GM23338 (cell line): ENCODE results near the gene ITGAV. TPM values are rescaled to one million over a fixed set of nuclear protein-coding genes. Genes with fewer than 3 reads are reported as not detected.

Source experiments
- ATAC-seq: fragments of 200-7000 bp; cut with Tn5 transposase; 3 replicates; pipeline ENCODE4 v1.9.1; 2020
- DNase-seq: peaks from one replicate; pipeline ENCODE4 v3.0.0-alpha.2; 2015; ENCODE audit warnings: low spot score
- H2AFZ ChIP-seq: fragments of 200-600 bp; sonication (generic); 2 replicates; pipeline ENCODE4 v1.8.0; 2016; ENCODE audit warnings: antibody characterized with exemption, mild to moderate bottlenecking, moderate library complexity
- H3F3A ChIP-seq: fragments of 200-600 bp; sonication (generic); replicated peaks from 2 replicates; pipeline ENCODE4 v1.8.0; 2017; ENCODE audit warnings: antibody characterized with exemption, mixed run types, low read depth
- H3K27ac ChIP-seq: fragments of 200-600 bp; sonication (generic); 2 replicates; pipeline ENCODE4 v1.6.1; 2016; ENCODE audit warnings: low read depth
- H3K27me3 ChIP-seq: fragments of 200-600 bp; sonication (generic); 2 replicates; pipeline ENCODE4 v1.8.0; 2016; ENCODE audit warnings: mild to moderate bottlenecking, mixed run types, moderate library complexity; ENCODE audit not compliant: insufficient read depth
- H3K36me3 ChIP-seq: fragments of 200-600 bp; sonication (generic); 2 replicates; pipeline ENCODE4 v1.8.0; 2016; ENCODE audit warnings: mild to moderate bottlenecking; ENCODE audit not compliant: insufficient read depth
- H3K4me1 ChIP-seq: fragments of 200-600 bp; sonication (generic); 2 replicates; pipeline ENCODE4 v1.8.0; 2016; ENCODE audit warnings: mild to moderate bottlenecking, moderate library complexity; ENCODE audit not compliant: insufficient read depth
- H3K4me2 ChIP-seq: fragments of 200-600 bp; sonication (generic); 2 replicates; pipeline ENCODE4 v1.7.1; 2017; ENCODE audit warnings: mixed run types
- H3K4me3 ChIP-seq: fragments of 200-600 bp; sonication (generic); 2 replicates; pipeline ENCODE4 v1.6.1; 2016; ENCODE audit warnings: mixed run types
- H3K79me2 ChIP-seq: fragments of 200-600 bp; sonication (generic); replicated peaks from 2 replicates; pipeline ENCODE4 v1.8.0; 2017; ENCODE audit warnings: mild to moderate bottlenecking; ENCODE audit not compliant: insufficient read depth
- H3K9me2 ChIP-seq: fragments of 200-600 bp; sonication (generic); 2 replicates; pipeline ENCODE4 v1.8.0; 2017; ENCODE audit not compliant: insufficient read depth
- H4K20me1 ChIP-seq: fragments of 200-600 bp; sonication (generic); replicated peaks from 2 replicates; pipeline ENCODE4 v1.8.0; 2017; ENCODE audit warnings: mild to moderate bottlenecking; ENCODE audit not compliant: insufficient read depth
- H3K27ac Mint-ChIP-seq: 2 replicates; pipeline ENCODE4 v1.8.0; 2020; ENCODE audit warnings: inconsistent platforms, mild to moderate bottlenecking, moderate library complexity, mixed read lengths
- H3K27me3 Mint-ChIP-seq: 3 replicates; pipeline ENCODE4 v1.8.0; 2022; ENCODE audit warnings: low read depth, mild to moderate bottlenecking, moderate library complexity, mixed read lengths, inconsistent platforms; ENCODE audit not compliant: insufficient read depth, poor library complexity
- H3K36me3 Mint-ChIP-seq: 3 replicates; pipeline ENCODE4 v1.8.0; 2021; ENCODE audit warnings: low read depth, mild to moderate bottlenecking, inconsistent platforms, moderate library complexity, mixed read lengths
- H3K4me1 Mint-ChIP-seq: 3 replicates; pipeline ENCODE4 v1.8.0; 2020; ENCODE audit warnings: mild to moderate bottlenecking, inconsistent platforms, mixed read lengths
- H3K4me3 Mint-ChIP-seq: 3 replicates; pipeline ENCODE4 v1.8.0; 2021; ENCODE audit warnings: moderate library complexity, mild to moderate bottlenecking, inconsistent platforms, mixed read lengths
- H3K9me3 Mint-ChIP-seq: 3 replicates; pipeline ENCODE4 v1.8.0; 2020; ENCODE audit warnings: moderate library complexity, mild to moderate bottlenecking, inconsistent platforms, mixed read lengths
- CREB1 ChIP-seq: fragments of 250-450 bp; sonication (Bioruptor Pico); IDR thresholded peaks from 2 replicates; pipeline ENCODE4 v1.5.0; 2020; ENCODE audit warnings: low read depth, mild to moderate bottlenecking, moderate library complexity
- CTCF ChIP-seq, 2 experiments: fragments of 200-600 bp in 1 of 2; sonication (generic) in 1 of 2; conservative IDR thresholded peaks; 2 replicates each; pipeline versions ENCODE4 v1.5.1 to v1.6.1; 2016 to 2017; ENCODE audit warnings: antibody characterized with exemption in 2 of 2, low read depth in 2 of 2, mild to moderate bottlenecking in 2 of 2, moderate library complexity in 1 of 2
- ETS1 ChIP-seq: IDR thresholded peaks from 2 replicates; pipeline ENCODE4 v1.6.1; 2016; ENCODE audit warnings: antibody characterized with exemption
- EZH2 ChIP-seq: fragments of 200-600 bp; sonication (generic); IDR thresholded peaks from one replicate; pipeline ENCODE4 v1.8.0; 2017; ENCODE audit warnings: antibody characterized with exemption, mild to moderate bottlenecking, low read depth; ENCODE audit not compliant: unreplicated experiment
- EZH2phosphoT487 ChIP-seq: fragments of 200-600 bp; sonication (generic); IDR thresholded peaks from one replicate; pipeline ENCODE4 v1.8.1; 2018; ENCODE audit warnings: antibody characterized with exemption; ENCODE audit not compliant: unreplicated experiment
- JUNB ChIP-seq: IDR thresholded peaks from one replicate; pipeline ENCODE4 v1.6.1; 2016; ENCODE audit warnings: antibody characterized with exemption; ENCODE audit not compliant: unreplicated experiment
- NANOG ChIP-seq: IDR thresholded peaks from 2 replicates; pipeline ENCODE4 v1.6.1; 2016; ENCODE audit warnings: antibody characterized with exemption, borderline replicate concordance
- POLR2AphosphoS5 ChIP-seq: IDR thresholded peaks from 2 replicates; pipeline ENCODE4 v1.6.1; 2016; ENCODE audit warnings: antibody characterized with exemption, low read depth
- REST ChIP-seq: IDR thresholded peaks from one replicate; pipeline ENCODE4 v1.6.1; 2018; ENCODE audit warnings: antibody characterized with exemption; ENCODE audit not compliant: unreplicated experiment
- STAT1 ChIP-seq: IDR thresholded peaks from one replicate; pipeline ENCODE4 v1.6.1; 2016; ENCODE audit warnings: antibody characterized with exemption; ENCODE audit not compliant: unreplicated experiment
- ZNF114 ChIP-seq: fragments of 250-450 bp; sonication (Bioruptor Pico); IDR thresholded peaks from 2 replicates; pipeline ENCODE4 v1.5.0; 2020; ENCODE audit warnings: mild to moderate bottlenecking, moderate library complexity
- ZNF331 ChIP-seq: fragments of 250-450 bp; sonication (Bioruptor Pico); IDR thresholded peaks from 2 replicates; pipeline ENCODE4 v1.5.0; 2020; ENCODE audit warnings: low read depth, mild to moderate bottlenecking, moderate library complexity
- ZNF462 ChIP-seq: fragments of 250-450 bp; sonication (Bioruptor Pico); IDR thresholded peaks from 2 replicates; pipeline ENCODE4 v1.5.0; 2020; ENCODE audit warnings: mild to moderate bottlenecking, moderate library complexity
- polyA plus RNA-seq: library from polyadenylated mRNA; unstranded; fragments of >200 nt; fragmentation: Nextera tagmentation; extraction: Ambion mirVana; gene quantifications from 2 replicates; pipeline ENCODE4 v1.2.1, GENCODE V29; 2016
- total RNA-seq: library from RNA; depleted of rRNA; stranded (reverse); fragments of >200 nt; shearing (Covaris generic); gene quantifications from 2 replicates; pipeline ENCODE4 v1.2.3, GENCODE V29; 2014

Gene ITGAV
- total and polyA plus RNA-seq, 2 experiments from 2014 or later = 9.1 to 56.5 TPM

GRCh38 chr2:186709529-186710450, 119.9 kb downstream of the ITGAV start:
- Histone ChIP-seq H3K27ac (no peak overlapping the region), H3K79me2 (peaks cover 5% of the 10 kb centered on the region; the same call in 1 of the 2 replicates), H3F3A (no peaks in the 10 kb centered on the region), H2AFZ (no peak overlapping the region), H3K9me2 (no peaks in the 10 kb centered on the region), H4K20me1 (no peaks in the 10 kb centered on the region), H3K36me3 (no peaks in the 10 kb centered on the region), H3K27me3 (no peaks in the 10 kb centered on the region), H3K4me3 (no peak overlapping the region), H3K4me1 (peaks cover 16% of the 10 kb centered on the region), H3K4me2 (no peak overlapping the region)
- Mint-ChIP-seq H3K4me1 (peaks cover 31% of the 10 kb centered on the region), H3K27ac (no peak overlapping the region), H3K36me3 (peaks cover 5% of the 10 kb centered on the region), H3K9me3 (peaks cover 2% of the 10 kb centered on the region; the same call in 2 of the 3 replicates), H3K27me3 (no peaks in the 10 kb centered on the region), H3K4me3 (no peak overlapping the region)
- ATAC-seq (no peak), DNase-seq (no peak)
- TF ChIP-seq STAT1 (no peak), JUNB (no peak), POLR2AphosphoS5 (no peak), CTCF (conservative IDR thresholded peaks at IDR 0.05; ENCODE audit: low read depth in 2 of 2) (no peak), ZNF114 (CRISPR knock-in tag) (no peak), EZH2 (no peak), ETS1 (no peak), ZNF331 (CRISPR knock-in tag) (no peak), EZH2phosphoT487 (no peak), ZNF462 (CRISPR knock-in tag) (no peak), CREB1 (no peak), NANOG (no peak), REST (no peak)
